Measurements from ENCODE around the gene KIF15.
A peak's percentile ranks its signal among the peaks of the same experiment; 100 is the strongest.
"Not testable (repeated sequence)": the region's sequence is repeated elsewhere in the genome, so short reads cannot be mapped to it uniquely, and the experiment has no call there.

KIF15 gene

DNA sequence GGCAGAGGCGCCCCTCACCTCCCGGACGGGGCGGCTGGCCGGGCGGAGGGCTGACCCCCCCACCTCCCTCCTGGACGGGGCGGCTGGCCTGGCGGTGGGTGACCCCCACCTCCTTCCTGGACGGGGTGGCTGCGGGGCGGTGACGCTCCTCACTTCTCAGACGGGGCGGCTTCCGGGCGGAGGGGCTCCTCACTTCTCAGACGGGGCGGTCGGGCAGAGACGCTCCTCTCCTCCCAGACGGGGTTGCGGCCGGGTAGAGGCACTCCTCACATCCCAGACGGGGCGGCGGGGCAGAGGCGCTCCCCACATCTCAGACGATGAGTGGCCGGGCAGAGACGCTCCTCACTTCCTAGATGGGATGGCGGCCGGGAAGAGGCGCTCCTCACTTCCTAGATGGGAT, 59.6 kb downstream of the KIF15 start:
- not testable (repeated sequence) for DNase-seq

GRCh38 chr3:44825264-44825925, 63.8 kb downstream of the KIF15 start:
- DNase-seq, result no peak

GRCh38 chr3:44827196-44827595, 65.6 kb downstream of the KIF15 start:
- DNase-seq, result no peak

GRCh38 chr3:44831232-44831631, 69.6 kb downstream of the KIF15 start:
- DNase-seq, result no peak

- DNase-seq, result no peak
These were observed 70.4 kb downstream of the KIF15 start for GRCh38 chr3:44832032-44832431.

- no peak for DNase-seq
These were observed 71.4 kb downstream of the KIF15 start for GRCh38 chr3:44832965-44833364.

GRCh38 chr3:44833394-44833793, 71.8 kb downstream of the KIF15 start:
- DNase-seq, result no peak

GRCh38 chr3:44835684-44836083, 74.1 kb downstream of the KIF15 start:
- no peak for DNase-seq

DNA sequence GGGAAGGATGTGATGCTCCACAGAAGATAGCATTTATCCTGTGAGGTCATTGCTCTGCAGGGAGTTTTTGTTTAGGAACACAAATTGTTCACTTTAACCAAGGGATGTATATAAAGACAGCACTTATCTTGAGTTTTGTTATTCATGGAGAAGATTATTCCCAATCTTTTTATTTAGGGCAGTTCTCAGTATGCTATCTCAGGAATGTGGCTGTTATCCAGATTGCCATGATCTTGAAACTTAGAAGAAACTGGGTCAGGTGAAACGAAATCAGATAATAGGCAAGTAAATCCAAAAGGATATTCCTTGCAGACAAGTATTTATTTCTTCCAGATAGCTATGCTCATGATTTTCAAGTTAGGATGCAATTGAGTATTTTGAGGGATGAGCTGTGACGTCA, 80.8 kb downstream of the KIF15 start:
- DNase-seq, result no peak

GRCh38 chr3:44845528-44846520, 84.2 kb downstream of the KIF15 start:
- no peak for DNase-seq

DNA sequence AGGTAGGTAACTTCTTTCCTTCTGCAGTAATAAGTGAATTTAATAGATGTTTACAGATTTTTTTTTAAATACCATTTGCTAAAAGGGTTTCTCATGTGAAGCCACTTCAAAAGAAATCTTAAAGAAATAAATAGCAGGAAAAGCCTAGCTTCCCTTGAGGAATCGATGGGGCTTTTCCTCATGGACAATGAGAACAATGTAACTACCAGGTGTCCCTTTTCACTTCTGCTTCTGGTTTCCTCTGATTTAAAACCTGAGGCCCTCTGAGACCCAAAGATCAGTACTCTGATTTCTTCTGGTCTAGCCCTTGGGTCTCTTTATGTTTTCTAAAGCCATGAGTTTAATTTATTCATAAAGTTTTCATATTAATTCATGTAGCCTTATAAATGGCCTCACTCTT, 87.0 kb downstream of the KIF15 start:
- DNase-seq, result no peak

- DNase-seq, result not testable (repeated sequence)
These were observed 95.1 kb downstream of the KIF15 start for GRCh38 chr3:44856663-44857062.

- no peak for DNase-seq
These were observed 98.5 kb downstream of the KIF15 start for GRCh38 chr3:44860117-44860516.

DNA sequence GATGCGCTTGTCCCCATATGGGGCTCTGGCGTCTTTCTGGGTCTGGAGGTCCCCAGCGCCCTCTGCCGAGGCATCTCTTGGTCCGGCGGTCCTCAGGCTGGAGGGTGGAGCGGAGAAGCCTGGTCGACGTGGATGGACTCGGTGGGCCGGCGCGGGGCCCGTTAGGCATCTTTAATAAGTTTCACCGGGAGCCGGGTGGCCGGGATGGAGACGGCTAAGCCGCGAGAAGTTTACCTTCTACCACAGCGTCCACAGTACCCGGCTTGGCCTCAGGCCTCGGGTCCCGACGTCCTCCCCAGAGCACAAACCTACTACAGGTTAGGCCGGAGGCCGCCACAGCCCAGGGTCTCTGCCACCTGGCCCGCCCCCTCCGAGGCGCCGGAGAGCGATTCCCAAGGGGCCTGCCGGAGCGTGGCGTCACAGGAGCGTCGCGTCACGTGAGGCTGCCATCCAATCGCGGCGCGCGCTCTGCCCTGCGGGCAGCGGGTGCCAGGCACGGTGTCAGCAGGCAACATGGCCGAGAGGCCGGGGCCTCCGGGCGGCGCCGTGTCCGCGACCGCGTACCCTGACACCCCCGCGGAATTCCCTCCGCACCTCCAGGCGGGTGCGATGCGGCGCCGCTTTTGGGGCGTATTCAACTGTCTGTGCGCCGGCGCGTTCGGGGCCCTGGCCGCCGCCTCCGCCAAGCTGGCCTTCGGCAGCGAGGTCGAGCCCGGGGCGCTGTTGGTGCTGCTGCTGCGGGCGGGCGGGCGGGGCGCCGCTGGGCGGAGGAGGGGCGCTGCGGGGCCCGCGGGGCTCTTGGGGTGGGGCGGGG, 100.0 kb downstream of the KIF15 start, which contains the start of gene TMEM42:
Gene TMEM42, plus strand, starts transcription at position 501 of the 814 bp plus-strand sequence. Its CDS starts 13 bp downstream, at position 514.
- DNase-seq, result peak; percentile 96

DNA sequence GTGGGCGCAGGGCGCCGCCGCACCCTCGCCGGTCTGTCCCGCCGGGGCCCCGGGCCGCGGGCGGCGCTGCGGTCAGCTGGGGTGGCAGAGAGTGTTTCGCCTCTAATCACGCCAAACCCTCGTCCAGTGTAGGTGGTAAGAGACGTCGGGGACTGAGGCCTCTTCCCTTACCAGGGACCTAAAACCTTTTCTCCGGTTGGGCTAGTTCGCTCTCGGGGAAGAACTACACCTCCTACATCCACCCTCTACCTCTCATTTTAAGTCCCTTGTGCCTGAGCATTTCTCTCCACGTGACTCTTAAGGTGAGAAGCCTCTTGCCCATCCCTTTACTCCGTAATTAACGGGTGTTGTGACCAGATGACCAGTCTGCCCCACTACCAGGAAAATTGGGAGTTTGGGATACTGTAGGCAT, 100.6 kb downstream of the KIF15 start:
- no peak for DNase-seq

GRCh38 chr3:44865272-44866035, 103.9 kb downstream of the KIF15 start:
- no peak for DNase-seq

DNA sequence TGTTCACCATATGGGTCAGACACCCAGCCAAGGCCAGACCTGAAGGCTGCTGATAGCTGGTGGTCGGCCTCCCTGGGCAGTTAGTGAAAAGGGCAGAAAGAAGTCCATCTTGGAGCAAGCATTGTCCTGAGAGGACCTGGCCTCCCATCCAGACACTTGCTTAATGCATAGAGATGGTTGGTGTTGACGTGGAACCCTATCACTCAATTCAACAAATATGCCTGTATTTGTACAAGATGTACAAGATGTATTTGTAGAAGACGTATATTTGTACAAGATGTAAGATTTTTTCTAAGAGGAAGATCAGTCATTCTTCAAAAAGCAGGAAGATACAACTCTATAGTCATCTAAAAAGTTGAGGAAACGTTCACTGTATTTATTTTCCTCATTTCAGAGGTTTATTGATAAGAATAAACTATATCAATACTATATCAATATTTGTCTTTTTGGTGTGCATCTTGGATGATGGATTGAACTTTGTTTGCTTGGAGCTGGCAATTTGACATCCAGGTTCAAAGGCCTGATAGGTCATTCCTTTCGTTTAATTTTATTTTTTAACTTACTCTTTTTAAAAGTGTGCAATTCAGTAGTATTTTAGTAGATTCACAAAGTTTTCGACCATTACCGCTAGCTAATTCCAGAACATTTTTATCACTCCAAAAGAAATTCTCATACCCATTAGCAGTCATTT, 106.0 kb downstream of the KIF15 start:
- DNase-seq, result no peak

- no peak for DNase-seq
These were observed 108.9 kb downstream of the KIF15 start for GRCh38 chr3:44870375-44871061.

DNA sequence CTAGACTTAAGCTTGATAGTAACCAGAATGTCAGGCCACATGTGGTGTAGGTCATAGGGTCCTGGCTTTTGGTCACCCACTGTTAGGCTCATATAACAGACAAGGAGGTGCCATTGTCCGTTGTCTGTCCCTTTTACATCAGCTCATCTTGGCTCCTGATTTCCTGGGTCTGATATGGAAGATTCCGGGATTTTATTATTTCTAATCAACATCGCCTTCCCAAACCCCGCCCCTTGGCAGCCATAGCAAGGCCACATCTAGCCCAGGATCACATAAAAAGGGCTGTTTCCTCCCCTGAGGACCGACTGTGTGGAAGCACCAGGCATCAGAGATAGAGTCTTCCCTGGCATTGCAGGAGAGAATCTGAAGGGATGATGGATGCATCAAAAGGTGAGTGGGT, 112.7 kb downstream of the KIF15 start, which contains the start of gene TGM4:
Gene TGM4, plus strand, starts transcription at position 301 of the 400 bp plus-strand sequence. Its CDS starts 71 bp downstream, at position 372.
- peak; percentile 14 for DNase-seq

- DNase-seq, result peak; percentile 16
These were observed 114.0 kb downstream of the KIF15 start for GRCh38 chr3:44875596-44875995.

DNA sequence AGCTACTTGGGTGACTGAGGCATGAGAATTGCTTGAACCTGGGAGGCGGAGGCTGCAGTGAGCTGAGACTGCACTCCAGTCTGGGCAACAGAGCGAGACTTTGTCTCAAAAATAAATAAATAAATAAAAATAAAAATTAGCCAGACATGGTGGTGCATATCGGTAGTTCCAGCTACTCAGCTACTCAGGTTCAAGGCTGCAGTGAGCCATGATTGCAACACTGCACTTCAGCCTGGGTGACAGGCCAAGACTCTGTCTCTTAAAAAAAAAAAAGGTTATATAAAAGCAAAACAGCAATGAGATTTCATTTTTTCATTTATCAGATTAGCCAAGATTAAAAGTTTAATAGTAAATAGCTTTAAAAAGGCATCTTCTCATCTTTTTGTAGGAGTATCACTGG, 115.7 kb downstream of the KIF15 start:
- no peak for DNase-seq
